22Rv1 (cell line): ENCODE results near the gene LSAMP.

ENCODE experiments used
- H3K27ac ChIP-seq: fragments of 450-650 bp; 2 replicates; pipeline ENCODE4 v1.5.1; 2017
- ZFX ChIP-seq: fragments of 450-650 bp; IDR thresholded peaks from 2 replicates; pipeline ENCODE4 v1.6.1; 2017; ENCODE audit warnings: antibody characterized with exemption, borderline replicate concordance
- TF ChIP-seq, protein P1 (sequence below): fragments of 450-650 bp; IDR thresholded peaks from 2 replicates; pipeline ENCODE4 v1.5.1; 2017; ENCODE audit warnings: mild to moderate bottlenecking

Gene LSAMP

GRCh38 chr3:116432795-116433194, 12.5 kb downstream of the LSAMP start:
- TF ChIP-seq, protein P1, sequence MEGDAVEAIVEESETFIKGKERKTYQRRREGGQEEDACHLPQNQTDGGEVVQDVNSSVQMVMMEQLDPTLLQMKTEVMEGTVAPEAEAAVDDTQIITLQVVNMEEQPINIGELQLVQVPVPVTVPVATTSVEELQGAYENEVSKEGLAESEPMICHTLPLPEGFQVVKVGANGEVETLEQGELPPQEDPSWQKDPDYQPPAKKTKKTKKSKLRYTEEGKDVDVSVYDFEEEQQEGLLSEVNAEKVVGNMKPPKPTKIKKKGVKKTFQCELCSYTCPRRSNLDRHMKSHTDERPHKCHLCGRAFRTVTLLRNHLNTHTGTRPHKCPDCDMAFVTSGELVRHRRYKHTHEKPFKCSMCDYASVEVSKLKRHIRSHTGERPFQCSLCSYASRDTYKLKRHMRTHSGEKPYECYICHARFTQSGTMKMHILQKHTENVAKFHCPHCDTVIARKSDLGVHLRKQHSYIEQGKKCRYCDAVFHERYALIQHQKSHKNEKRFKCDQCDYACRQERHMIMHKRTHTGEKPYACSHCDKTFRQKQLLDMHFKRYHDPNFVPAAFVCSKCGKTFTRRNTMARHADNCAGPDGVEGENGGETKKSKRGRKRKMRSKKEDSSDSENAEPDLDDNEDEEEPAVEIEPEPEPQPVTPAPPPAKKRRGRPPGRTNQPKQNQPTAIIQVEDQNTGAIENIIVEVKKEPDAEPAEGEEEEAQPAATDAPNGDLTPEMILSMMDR: no peak
- no peak for TF ChIP-seq ZFX

DNA sequence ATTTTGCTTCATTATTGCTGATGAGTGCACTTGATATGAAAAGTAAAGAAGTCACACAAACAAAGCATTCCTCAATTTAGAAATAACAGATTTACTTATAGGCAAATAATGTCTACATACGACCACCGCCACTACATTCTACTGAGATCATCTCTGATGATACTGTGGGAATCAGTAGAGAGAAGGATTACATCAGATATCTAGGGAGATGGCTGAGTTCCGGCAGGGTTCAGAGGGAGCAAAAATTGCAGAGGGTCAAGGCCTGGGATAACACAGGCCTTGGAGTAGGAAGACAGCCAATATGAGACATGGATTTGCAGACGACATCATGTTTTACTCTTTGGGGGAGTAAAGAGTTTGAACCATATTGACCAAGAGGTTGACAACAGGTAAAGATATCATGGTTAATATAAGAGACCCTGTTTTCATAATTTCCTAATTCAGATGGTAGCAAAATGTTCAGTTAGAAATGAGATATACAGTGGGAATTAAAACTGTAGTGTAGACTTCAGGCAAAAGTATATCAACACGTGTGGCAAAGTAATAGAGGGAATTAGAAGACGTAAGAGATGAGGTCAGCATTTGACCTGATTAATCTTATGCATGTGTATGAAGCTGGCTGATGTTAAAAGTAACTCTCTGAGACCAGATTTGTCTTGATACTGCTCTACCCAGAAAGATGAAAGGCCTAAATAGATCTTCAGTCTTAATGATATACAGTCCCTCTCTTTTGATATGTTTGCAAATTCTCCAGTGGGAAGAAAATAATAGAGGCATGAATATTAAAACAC, 15.6 kb downstream of the LSAMP start:
- no peak for TF ChIP-seq ZFX
- TF ChIP-seq, protein P1: no peak
- H3K27ac ChIP-seq: no peak overlapping the region

More at GRCh38 chr3:116432795-116433194, 12.5 kb downstream of the LSAMP start:
- H3K27ac ChIP-seq: no peak overlapping the region

DNA sequence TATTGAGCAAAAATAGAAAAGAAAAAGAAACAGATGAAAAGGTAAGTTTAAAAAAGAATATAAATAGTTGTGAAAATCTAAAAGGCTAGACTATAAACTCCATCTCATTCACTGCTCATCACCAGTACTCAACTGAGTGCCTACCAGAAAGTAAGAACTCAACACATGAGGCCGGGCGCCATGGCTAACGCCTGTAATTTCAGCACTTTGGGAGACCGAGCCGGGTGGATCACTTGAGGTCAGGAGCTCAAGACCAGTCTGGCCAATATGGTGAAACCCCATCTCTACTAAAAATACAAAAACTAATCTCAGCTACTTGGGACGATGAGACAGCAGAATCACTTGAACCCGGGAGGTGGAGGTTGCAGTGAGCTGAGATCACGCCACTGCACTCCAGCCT, 19.3 kb downstream of the LSAMP start:
- TF ChIP-seq, protein P1: no peak
- TF ChIP-seq ZFX: no peak

DNA sequence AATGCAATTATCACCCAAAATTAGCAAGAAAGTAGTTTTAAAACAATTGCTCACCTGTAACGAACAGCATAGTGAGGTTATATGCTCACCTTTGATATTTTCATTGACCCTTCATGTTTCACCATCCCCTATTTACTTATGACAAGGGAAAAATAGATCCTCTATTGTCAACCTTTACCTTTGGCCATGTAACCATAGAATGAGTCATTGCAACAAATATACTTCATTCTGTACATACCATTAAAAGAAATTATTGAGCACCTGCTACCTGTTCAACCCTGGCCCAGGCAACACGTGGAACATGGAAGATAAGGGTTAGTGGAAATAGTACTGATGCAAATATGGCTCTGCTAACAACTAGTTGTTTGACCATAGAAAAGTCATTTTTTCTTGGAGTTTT, 20.2 kb downstream of the LSAMP start:
- peak overlapping the region; percentile 64; the same call in 1 of the 2 replicates for H3K27ac ChIP-seq
- TF ChIP-seq, protein P1: no peak
- no peak for TF ChIP-seq ZFX

More for the DNA sequence above, 19.3 kb downstream of the LSAMP start:
- H3K27ac ChIP-seq: no peak overlapping the region

DNA sequence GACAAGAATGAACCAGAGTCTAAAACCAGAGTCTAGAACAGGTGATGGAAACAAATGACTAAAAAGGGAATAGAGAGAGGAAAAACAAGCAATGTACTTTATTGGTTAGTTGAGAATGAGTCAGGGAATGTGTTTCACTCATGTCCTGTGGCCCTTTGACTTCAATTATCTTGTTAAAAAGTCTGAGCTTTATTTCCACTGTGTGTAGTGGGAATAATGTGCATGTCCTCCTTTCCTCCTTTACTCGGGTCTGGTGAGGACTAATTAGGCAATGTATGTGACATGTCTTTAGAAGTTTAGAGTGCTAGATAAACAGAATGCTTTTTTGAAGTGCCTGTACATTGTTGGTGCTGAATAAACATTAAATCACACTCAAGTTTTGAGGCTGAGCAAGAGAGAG, 21.3 kb downstream of the LSAMP start:
- H3K27ac ChIP-seq: peak overlapping the region; percentile 64
- TF ChIP-seq, protein P1: no peak

GRCh38 chr3:116423374-116423773, 21.9 kb downstream of the LSAMP start:
- no peak for TF ChIP-seq ZFX
- TF ChIP-seq, protein P1: no peak
- peak overlapping the region; percentile 64 for H3K27ac ChIP-seq

DNA sequence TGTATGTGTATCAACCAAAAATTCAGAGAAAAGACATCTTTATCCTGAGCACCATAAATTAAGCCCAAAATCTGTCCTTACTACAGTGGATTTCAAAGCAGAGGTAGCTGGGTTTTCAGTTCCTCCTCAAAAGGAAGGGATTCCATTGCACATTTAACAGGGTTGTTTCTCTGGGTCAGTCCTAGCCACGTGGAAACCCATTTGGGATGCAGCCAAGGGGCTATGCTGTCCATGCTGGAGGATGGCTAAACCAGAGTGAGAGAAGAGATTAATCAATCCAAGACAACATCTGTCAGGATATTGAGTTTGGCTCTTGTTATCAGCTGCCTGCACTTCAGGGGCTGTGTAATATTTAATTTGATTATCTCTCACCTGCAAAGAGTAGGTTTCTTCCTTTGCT, 28.1 kb downstream of the LSAMP start:
- no peak overlapping the region for H3K27ac ChIP-seq
- TF ChIP-seq, protein P1: no peak
- no peak for TF ChIP-seq ZFX
